Upper lobe of right lung (tissue), 1 donor: ENCODE measurements around the gene FBXO7. TPM values are rescaled to one million over a fixed set of nuclear protein-coding genes. Genes with fewer than 3 reads are reported as not detected.

Experiments used
- ATAC-seq: fragments of 200-7000 bp; cut with Tn5 transposase; one replicate; pipeline ENCODE4 v1.9.1; 2020; ENCODE audit warnings: mild to moderate bottlenecking, moderate library complexity
- DNase-seq: peaks from one replicate; pipeline ENCODE4 v3.0.0-alpha.2; 2020
- H3K27ac ChIP-seq: fragments of 200-600 bp; one replicate; pipeline ENCODE4 v1.8.0; 2022
- H3K27me3 ChIP-seq: fragments of 200-600 bp; one replicate; pipeline ENCODE4 v1.8.0; 2022; ENCODE audit warnings: mild to moderate bottlenecking
- H3K36me3 ChIP-seq: fragments of 200-600 bp; one replicate; pipeline ENCODE4 v1.8.0; 2022
- H3K4me1 ChIP-seq: fragments of 200-600 bp; one replicate; pipeline ENCODE4 v1.8.0; 2022
- H3K4me3 ChIP-seq: fragments of 200-600 bp; one replicate; pipeline ENCODE4 v1.8.0; 2022; ENCODE audit warnings: mild to moderate bottlenecking
- H3K9me3 ChIP-seq: fragments of 200-600 bp; one replicate; pipeline ENCODE4 v1.8.0; 2022
- CTCF ChIP-seq: fragments of 200-600 bp; IDR thresholded peaks from one replicate; pipeline ENCODE4 v1.8.0; 2022; ENCODE audit warnings: antibody characterized with exemption
- intact Hi-C: fragments of 100-400 bp; cut with DNase I; formaldehyde crosslinking; loops from one replicate; pipeline ENCODE4 v1.11.0; 2022
- total RNA-seq: library from RNA; stranded (reverse); fragmentation: NEBNext Ultra II Directional; extraction: Animal tissue kit (Norgen Biotek cat#: 25700); gene quantifications from one replicate; pipeline ENCODE4 v1.2.1, GENCODE V29; 2021
- donor health status: DM: no; HTN: yes; CAD: no; lungs with severe emphysema.

Gene FBXO7
- total RNA-seq, 1 donor from 2014 or later, result 96.4 TPM

- intact Hi-C loops, result no loop called here
These were observed 25.6 kb upstream of the FBXO7 start for GRCh38 chr22:32448980-32449379.

GRCh38 chr22:32457031-32457430, 17.6 kb upstream of the FBXO7 start:
- intact Hi-C loops, result no loop called here
- H3K27ac ChIP-seq, result no peak overlapping the region
- TF ChIP-seq CTCF, result no peak
- DNase-seq (no peak), ATAC-seq (no peak)
- H3K9me3 ChIP-seq, result no peaks in the 10 kb centered on the region
- H3K27me3 ChIP-seq, result no peaks in the 10 kb centered on the region
- H3K4me3 ChIP-seq, result no peak overlapping the region
- H3K4me1 ChIP-seq, result no peaks in the 10 kb centered on the region
- H3K36me3 ChIP-seq, result no peaks in the 10 kb centered on the region

More at GRCh38 chr22:32448980-32449379, 25.6 kb upstream of the FBXO7 start:
- Histone ChIP-seq H3K4me3 (no peak overlapping the region), H3K9me3 (no peaks in the 10 kb centered on the region), H3K36me3 (no peaks in the 10 kb centered on the region), H3K27ac (no peak overlapping the region), H3K4me1 (no peaks in the 10 kb centered on the region), H3K27me3 (no peaks in the 10 kb centered on the region)
- DNase-seq (no peak), ATAC-seq (peak; percentile 93)
- TF ChIP-seq CTCF, result no peak

GRCh38 chr22:32462452-32462851, 12.2 kb upstream of the FBXO7 start:
- no peak for TF ChIP-seq CTCF
- no peak for ATAC-seq
- intact Hi-C loops, result no loop called here
- Histone ChIP-seq H3K36me3 (no peaks in the 10 kb centered on the region), H3K9me3 (no peaks in the 10 kb centered on the region), H3K4me1 (no peaks in the 10 kb centered on the region), H3K27me3 (peaks cover 17% of the 10 kb centered on the region), H3K27ac (no peak overlapping the region), H3K4me3 (no peak overlapping the region)
- no peak for DNase-seq

GRCh38 chr22:32465661-32466060, 8.9 kb upstream of the FBXO7 start:
- Histone ChIP-seq H3K4me1 (no peaks in the 10 kb centered on the region), H3K36me3 (no peaks in the 10 kb centered on the region), H3K4me3 (no peak overlapping the region), H3K27me3 (peaks cover 19% of the 10 kb centered on the region), H3K9me3 (no peaks in the 10 kb centered on the region), H3K27ac (no peak overlapping the region)
- no peak for DNase-seq
- intact Hi-C loops, result no loop called here
- no peak for ATAC-seq
- TF ChIP-seq CTCF, result no peak

GRCh38 chr22:32466496-32466895, 8.1 kb upstream of the FBXO7 start:
- H3K36me3 ChIP-seq, result no peaks in the 10 kb centered on the region
- no peak overlapping the region for H3K27ac ChIP-seq
- no peak for TF ChIP-seq CTCF
- ATAC-seq (no peak), DNase-seq (no peak)
- H3K27me3 ChIP-seq, result peaks cover 19% of the 10 kb centered on the region
- H3K4me3 ChIP-seq, result no peak overlapping the region
- intact Hi-C loops, result no loop called here
- H3K4me1 ChIP-seq, result no peaks in the 10 kb centered on the region
- no peaks in the 10 kb centered on the region for H3K9me3 ChIP-seq

GRCh38 chr22:32469799-32470212, 4.8 kb upstream of the FBXO7 start:
- Histone ChIP-seq H3K36me3 (no peaks in the 10 kb centered on the region), H3K27me3 (peaks cover 19% of the 10 kb centered on the region), H3K4me3 (no peak overlapping the region), H3K27ac (no peak overlapping the region), H3K4me1 (peaks cover 10% of the 10 kb centered on the region), H3K9me3 (no peaks in the 10 kb centered on the region)
- TF ChIP-seq CTCF, result no peak
- no peak for ATAC-seq
- intact Hi-C loops, result no loop called here
- no peak for DNase-seq
